HepG2 (cell line): Measurements from ENCODE around the gene ZNF20. TPM values are rescaled to one million over a fixed set of nuclear protein-coding genes. Genes with fewer than 3 reads are reported as not detected.

Experiments
- ATAC-seq: fragments of 200-7000 bp; cut with Tn5 transposase; 3 replicates; pipeline ENCODE4 v1.9.1; 2020; ENCODE audit warnings: mild to moderate bottlenecking, moderate library complexity
- BruUV-seq: library from RNA; stranded (reverse); fragments of 400-500 nt; replicated peaks from 2 replicates; lab custom pipeline; 2021; lab: Mats Ljungman, UMichigan
- CTCF ChIA-PET: fragments of 300-600 bp; formaldehyde crosslinking; extraction: SDS; loops from one replicate; lab custom pipeline; 2021; ENCODE audit warnings: low total read pairs, inconsistent platforms, low intra/inter-chr PET ratio; lab: Yijun Ruan, JAX
- POLR2A ChIA-PET: fragments of 350-600 bp; sonication (Branson Sonifier 250); formaldehyde crosslinking; loops from one replicate; lab custom pipeline; 2020; ENCODE audit warnings: antibody characterized with exemption, inconsistent platforms; lab: Yijun Ruan, JAX
- DNase-seq: peaks from one replicate; pipeline ENCODE4 v3.0.0-alpha.2; 2015; ENCODE audit warnings: low spot score
- FAIRE-seq: peaks from 3 replicates; lab custom pipeline; 2011; peaks lifted over from hg19 to GRCh38; lab: Jason Lieb, UNC
- H2AFZ ChIP-seq: one replicate; pipeline ENCODE4 v1.6.1; 2011; ENCODE audit warnings: low read length, inconsistent platforms
- H3K27ac ChIP-seq: fragments of 300-600 bp; 3 replicates; pipeline ENCODE4 v1.8.0; 2011; ENCODE audit warnings: mixed run types, mild to moderate bottlenecking, mixed read lengths, low read length, inconsistent platforms; ENCODE audit not compliant: insufficient read depth; ENCODE audit errors: extremely low read length
- H3K27me3 ChIP-seq, 2 experiments: fragments of 200-600 bp in 1 of 2; 2 replicates in 1 of 2; 3 replicates in 1 of 2; pipeline versions ENCODE4 v1.6.0 to v1.8.0; 2011; ENCODE audit warnings: low read length in 2 of 2, mild to moderate bottlenecking in 2 of 2, moderate library complexity in 2 of 2, inconsistent platforms in 1 of 2; ENCODE audit not compliant: insufficient read depth in 2 of 2, control insufficient read depth in 1 of 2
- H3K36me3 ChIP-seq, 2 experiments: fragments of 200-600 bp in 1 of 2; replicated peaks in 1 of 2; 2 replicates in 1 of 2; 3 replicates in 1 of 2; pipeline versions ENCODE4 v1.5.1 to v1.8.0; 2011; ENCODE audit warnings: low read length in 2 of 2, inconsistent platforms in 1 of 2; ENCODE audit not compliant: insufficient read depth in 2 of 2, control insufficient read depth in 1 of 2
- H3K4me1 ChIP-seq: 2 replicates; pipeline ENCODE4 v1.5.1; 2012; ENCODE audit warnings: low read length, inconsistent platforms; ENCODE audit not compliant: insufficient read depth
- H3K4me2 ChIP-seq: 2 replicates; pipeline ENCODE4 v1.6.0; 2011; ENCODE audit warnings: low read depth, low read length, inconsistent platforms
- H3K4me3 ChIP-seq, 3 experiments: fragments of 200-600 bp in 1 of 3; sonication (generic), shearing (Covaris generic) in 1 of 3; replicated peaks in 1 of 3; 2 replicates each; pipeline ENCODE4 v1.5.1; 2011 to 2016; ENCODE audit warnings: low read length in 3 of 3, inconsistent platforms in 2 of 3, low read depth in 2 of 3, mild to moderate bottlenecking in 2 of 3, control low read depth in 1 of 3, mixed read lengths in 1 of 3; ENCODE audit not compliant: insufficient read depth in 1 of 3
- H3K79me2 ChIP-seq: one replicate; pipeline ENCODE4 v1.6.1; 2011; ENCODE audit warnings: low read length, inconsistent platforms; ENCODE audit not compliant: insufficient read depth
- H3K9ac ChIP-seq: 2 replicates; pipeline ENCODE4 v1.6.0; 2011; ENCODE audit warnings: mild to moderate bottlenecking, low read depth, low read length, inconsistent platforms; ENCODE audit not compliant: insufficient read depth
- H3K9me3 ChIP-seq: 2 replicates; pipeline ENCODE4 v1.5.1; 2012; ENCODE audit warnings: mild to moderate bottlenecking, low read length
- H4K20me1 ChIP-seq: 2 replicates; pipeline ENCODE4 v1.6.0; 2011; ENCODE audit warnings: inconsistent platforms, mild to moderate bottlenecking, low read length, moderate library complexity; ENCODE audit not compliant: insufficient read depth
- NFE2L2 ChIP-seq: fragments of 150-350 bp; IDR thresholded peaks from 2 replicates; pipeline ENCODE4 v1.6.1; 2014; ENCODE audit warnings: low read length
- RFX1 ChIP-seq: fragments of 450-650 bp; IDR thresholded peaks from 2 replicates; pipeline ENCODE4 v1.6.1; 2017
- TCF12 ChIP-seq, 2 experiments: fragments of 450-650 bp in 1 of 2; sonication (generic) in 1 of 2; formaldehyde crosslinking in 1 of 2; IDR thresholded peaks; 2 replicates each; pipeline versions ENCODE4 v1.6.1 to v1.8.0; 2017 to 2022; ENCODE audit warnings: antibody characterized with exemption in 1 of 2, mild to moderate bottlenecking in 1 of 2, missing genetic modification reagents in 1 of 2, moderate library complexity in 1 of 2
- WGBS: methylation state at CpG from one replicate; pipeline ENCODE4 v1.1.6; 2017; ENCODE audit warnings: low lambda C conversion rate; 5-methylcytosine and 5-hydroxymethylcytosine counted together
- in situ Hi-C: cut with HindIII; loops from 2 replicates; pipeline ENCODE4 v1.10.0; 2017; ENCODE audit warnings: low pct_unique_long_range_greater_than_20kb; ENCODE audit not compliant: extremely low pct_ligation_motif_present
- intact Hi-C: fragments of 100-400 bp; cut with micrococcal nuclease; formaldehyde crosslinking; loops from one replicate; pipeline ENCODE4 v1.10.0; 2022; ENCODE audit not compliant: unreplicated experiment
- polyA plus RNA-seq, 8 experiments: library from polyadenylated mRNA; depleted of rRNA in 3 of 8; stranded (reverse) in 7 of 8; unstranded in 1 of 8; fragments of >200 nt; fragmentation: Illumina TruSeq in 4 of 8; extraction: Trizol in 4 of 8; gene quantifications; 2 replicates each; pipeline versions ENCODE4 v1.2.1 to v1.2.3, GENCODE V29; 2011 to 2016; ENCODE audit warnings: low read depth in 4 of 8, missing spikeins in 1 of 8, mixed read lengths in 1 of 8; ENCODE audit not compliant: insufficient read depth in 1 of 8
- total RNA-seq, 5 experiments: library from RNA; depleted of rRNA; stranded (reverse); fragments of >200 nt; fragmentation: Illumina TruSeq; extraction: Trizol; gene quantifications; 2 replicates each; pipeline ENCODE4 v1.2.3, GENCODE V29; 2016; ENCODE audit warnings: low read depth in 1 of 5
- TF ChIP-seq, protein P1 (sequence below): sonication (generic); formaldehyde crosslinking; IDR thresholded peaks from 2 replicates; pipeline ENCODE4 v1.4.0; 2020; ENCODE audit warnings: missing genetic modification reagents, borderline replicate concordance
- TF ChIP-seq, protein P2 (sequence below): sonication (generic); formaldehyde crosslinking; IDR thresholded peaks from 2 replicates; pipeline ENCODE4 v1.4.0; 2020; ENCODE audit warnings: missing genetic modification reagents, borderline replicate concordance

ZNF20 gene
- total and polyA plus RNA-seq, 2 of the 13 experiments (the other 11 are each of a cell fraction or from before 2014, with no cell fraction given) = 1.6 to 8.0 TPM

DNA sequence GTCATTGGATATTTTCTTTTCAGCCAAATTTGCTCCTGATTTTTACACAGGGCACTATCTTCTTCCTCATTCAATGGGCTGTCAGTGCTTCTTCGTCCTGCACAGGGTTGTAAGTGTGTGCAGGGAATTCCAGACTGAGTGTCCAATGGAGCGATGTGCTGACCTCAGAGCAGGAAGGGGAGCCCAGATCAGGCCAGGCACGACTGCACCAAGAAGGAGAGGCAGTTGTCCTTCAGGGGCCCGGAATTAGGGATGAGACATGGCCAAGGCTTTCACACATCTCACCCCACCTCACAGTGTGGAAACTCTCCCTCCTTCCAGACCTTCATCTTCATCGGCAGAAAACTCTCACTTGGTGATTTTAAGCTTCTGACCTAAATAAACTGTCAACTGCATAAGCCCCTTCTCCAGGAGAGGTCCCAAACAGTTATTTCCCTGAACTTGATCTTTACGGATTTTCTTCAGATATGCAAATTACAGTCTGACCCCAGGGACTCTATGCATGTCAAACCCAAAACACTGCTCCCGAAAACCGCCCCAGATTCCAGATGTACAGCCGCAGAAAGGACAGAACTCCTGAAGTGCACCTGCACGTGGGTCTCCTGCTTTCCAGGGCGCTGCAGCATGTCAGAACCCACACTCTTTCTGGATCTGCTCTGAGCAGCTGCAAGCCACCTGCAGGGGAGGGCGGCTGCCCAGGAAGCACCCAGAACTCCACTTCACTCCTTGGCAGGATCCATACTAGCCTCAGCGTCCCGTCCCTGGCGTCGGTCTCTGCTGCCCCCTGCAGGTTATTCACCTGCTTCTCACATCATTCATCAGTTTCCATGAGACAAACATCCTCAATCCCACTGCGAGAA, 625 bp upstream of the ZNF20 start (continued):
- TF ChIP-seq, protein P1, sequence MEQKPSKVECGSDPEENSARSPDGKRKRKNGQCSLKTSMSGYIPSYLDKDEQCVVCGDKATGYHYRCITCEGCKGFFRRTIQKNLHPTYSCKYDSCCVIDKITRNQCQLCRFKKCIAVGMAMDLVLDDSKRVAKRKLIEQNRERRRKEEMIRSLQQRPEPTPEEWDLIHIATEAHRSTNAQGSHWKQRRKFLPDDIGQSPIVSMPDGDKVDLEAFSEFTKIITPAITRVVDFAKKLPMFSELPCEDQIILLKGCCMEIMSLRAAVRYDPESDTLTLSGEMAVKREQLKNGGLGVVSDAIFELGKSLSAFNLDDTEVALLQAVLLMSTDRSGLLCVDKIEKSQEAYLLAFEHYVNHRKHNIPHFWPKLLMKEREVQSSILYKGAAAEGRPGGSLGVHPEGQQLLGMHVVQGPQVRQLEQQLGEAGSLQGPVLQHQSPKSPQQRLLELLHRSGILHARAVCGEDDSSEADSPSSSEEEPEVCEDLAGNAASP (CRISPR knock-in tag) = 0 out of 2 replicates have a peak, but pooled peaks have one; percentile 32
- TF ChIP-seq, protein P2, sequence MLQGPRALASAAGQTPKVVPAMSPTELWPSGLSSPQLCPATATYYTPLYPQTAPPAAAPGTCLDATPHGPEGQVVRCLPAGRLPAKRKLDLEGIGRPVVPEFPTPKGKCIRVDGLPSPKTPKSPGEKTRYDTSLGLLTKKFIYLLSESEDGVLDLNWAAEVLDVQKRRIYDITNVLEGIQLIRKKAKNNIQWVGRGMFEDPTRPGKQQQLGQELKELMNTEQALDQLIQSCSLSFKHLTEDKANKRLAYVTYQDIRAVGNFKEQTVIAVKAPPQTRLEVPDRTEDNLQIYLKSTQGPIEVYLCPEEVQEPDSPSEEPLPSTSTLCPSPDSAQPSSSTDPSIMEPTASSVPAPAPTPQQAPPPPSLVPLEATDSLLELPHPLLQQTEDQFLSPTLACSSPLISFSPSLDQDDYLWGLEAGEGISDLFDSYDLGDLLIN = no peak
- no peak for TF ChIP-seq RFX1

DNA sequence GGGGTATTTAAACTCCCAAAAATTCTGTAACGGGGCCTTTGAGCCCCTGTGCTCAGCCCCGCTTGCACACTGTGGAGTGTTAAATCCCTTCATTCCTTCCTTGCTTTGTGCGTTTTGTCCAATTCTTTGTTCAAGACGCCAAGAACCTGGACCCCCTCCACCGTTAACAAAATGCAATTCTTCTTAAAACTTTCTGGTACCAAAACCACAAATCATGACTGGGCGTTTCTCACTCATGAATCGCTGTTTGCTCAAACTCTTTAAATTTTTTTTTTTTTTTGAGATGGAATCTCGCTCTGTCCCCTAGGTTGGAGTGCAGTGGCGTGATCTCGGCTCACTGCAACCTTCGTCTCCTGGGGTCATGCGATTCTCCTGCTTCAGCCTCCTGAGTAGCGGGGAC, 881 bp downstream of the ZNF20 start:
- H3K9me3 ChIP-seq = no peaks in the 10 kb centered on the region
- H3K4me1 ChIP-seq = peaks cover 23% of the 10 kb centered on the region
- no peak for DNase-seq
- H3K4me2 ChIP-seq = peak overlapping the region; percentile 98
- WGBS = 13% methylated on average over 13 of the region's 13 CpGs
- no peaks in the 10 kb centered on the region for H4K20me1 ChIP-seq
- H3K27ac ChIP-seq = peak overlapping the region; percentile 86
- H3K4me3 ChIP-seq = peak overlapping the region; percentile 85 to 96 (median 93)
- no peak for FAIRE-seq
- 0 out of 3 replicates have a peak, but pooled peaks have one; percentile 3 for ATAC-seq
- in situ Hi-C loops (no loop called here), intact Hi-C loops (no loop called here)
- peaks cover 4 to 15% of the 10 kb centered on the region in 2 experiments; a peak in 4 of 5 replicates for H3K36me3 ChIP-seq
- H2AFZ ChIP-seq = no peak overlapping the region
- no peaks in the 10 kb centered on the region; a peak in 1 of 5 replicates for H3K27me3 ChIP-seq
- peaks cover 17% of the 10 kb centered on the region for H3K79me2 ChIP-seq
- peak overlapping the region; percentile 84 for H3K9ac ChIP-seq
- ChIA-PET CTCF (interaction anchor here (2.8 kb wide), 1 partner anchor 79 kb away, joined by 58 read pairs; no protein-coding TSS in a partner anchor), POLR2A (interaction anchor here (1.5 to 2.7 kb wide), 5 partner anchors 17 to 194 kb away, joined by 4 to 24 read pairs (median 11); partner anchors contain the start of genes ZNF563 and ZNF625)
- no TSS peak for BruUV-seq
- TF ChIP-seq NFE2L2 (peak; percentile 76), TCF12 (IDR thresholded peaks at IDR 0.05) (no peak), TCF12 (CRISPR knock-in tag; IDR thresholded peaks at IDR 0.05) (no peak)
